ENCODE results near the gene EFNB1. TPM values are rescaled to one million over a fixed set of nuclear protein-coding genes. Genes with fewer than 3 reads are reported as not detected.

EFNB1 gene
- total RNA-seq, 2 donors from 2014 or later, result 23.7 to 42.4 TPM

DNA sequence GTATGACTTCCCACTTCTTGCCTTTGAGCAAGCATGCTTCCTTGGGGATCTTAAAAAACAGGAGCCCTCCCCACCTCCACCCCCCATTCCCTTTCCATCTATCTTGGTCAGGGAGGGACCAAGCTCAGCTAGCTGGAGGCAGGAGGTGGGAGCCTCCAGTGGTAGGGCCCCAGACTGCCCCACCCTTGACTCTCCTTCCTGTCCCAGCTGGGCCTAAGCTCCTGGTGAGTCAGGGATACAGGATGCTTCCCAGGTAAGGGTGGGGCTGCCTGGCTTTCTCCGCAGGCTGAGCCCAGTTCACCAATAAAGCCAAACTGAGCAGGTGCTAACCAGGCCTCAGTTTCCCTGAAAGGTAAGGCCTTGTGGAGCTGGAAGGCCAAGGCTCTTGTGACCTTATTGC lies 15.2 kb downstream of the EFNB1 start:
- Histone ChIP-seq H3K4me3 (no peak overlapping the region), H3K4me1 (peaks cover 0 to 13% of the 10 kb centered on the region in 2 donors), H3K27ac (no peak overlapping the region), H3K36me3 (peaks cover 27% of the 10 kb centered on the region), H3K27me3 (no peaks in the 10 kb centered on the region), H3K9me3 (no peaks in the 10 kb centered on the region)
- TF ChIP-seq, protein P1, sequence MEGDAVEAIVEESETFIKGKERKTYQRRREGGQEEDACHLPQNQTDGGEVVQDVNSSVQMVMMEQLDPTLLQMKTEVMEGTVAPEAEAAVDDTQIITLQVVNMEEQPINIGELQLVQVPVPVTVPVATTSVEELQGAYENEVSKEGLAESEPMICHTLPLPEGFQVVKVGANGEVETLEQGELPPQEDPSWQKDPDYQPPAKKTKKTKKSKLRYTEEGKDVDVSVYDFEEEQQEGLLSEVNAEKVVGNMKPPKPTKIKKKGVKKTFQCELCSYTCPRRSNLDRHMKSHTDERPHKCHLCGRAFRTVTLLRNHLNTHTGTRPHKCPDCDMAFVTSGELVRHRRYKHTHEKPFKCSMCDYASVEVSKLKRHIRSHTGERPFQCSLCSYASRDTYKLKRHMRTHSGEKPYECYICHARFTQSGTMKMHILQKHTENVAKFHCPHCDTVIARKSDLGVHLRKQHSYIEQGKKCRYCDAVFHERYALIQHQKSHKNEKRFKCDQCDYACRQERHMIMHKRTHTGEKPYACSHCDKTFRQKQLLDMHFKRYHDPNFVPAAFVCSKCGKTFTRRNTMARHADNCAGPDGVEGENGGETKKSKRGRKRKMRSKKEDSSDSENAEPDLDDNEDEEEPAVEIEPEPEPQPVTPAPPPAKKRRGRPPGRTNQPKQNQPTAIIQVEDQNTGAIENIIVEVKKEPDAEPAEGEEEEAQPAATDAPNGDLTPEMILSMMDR (IDR thresholded peaks at IDR 0.05), result no peak
- no peak for DNase-seq (ENCODE audit: low spot score)

DNA sequence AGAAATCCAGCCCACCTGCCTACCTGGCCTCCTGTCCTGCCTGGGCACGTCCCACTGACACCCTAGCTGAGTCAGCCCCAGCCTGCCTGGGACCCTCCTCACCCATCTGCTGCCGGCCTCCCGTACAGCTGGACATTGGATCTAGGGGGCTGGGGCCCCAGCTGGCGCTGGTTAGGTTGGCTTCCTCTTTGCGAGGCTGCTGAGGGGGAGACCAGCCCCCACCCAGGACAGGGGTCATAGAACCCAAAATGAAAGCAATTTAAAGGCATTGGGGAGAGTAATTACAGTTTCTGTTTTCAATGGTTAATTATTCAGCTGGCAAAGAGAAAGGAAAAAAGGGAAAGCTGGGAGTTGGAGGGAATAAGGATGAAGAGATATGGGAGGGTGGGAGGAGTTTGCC lies 15.8 kb downstream of the EFNB1 start:
- H3K4me3 ChIP-seq, result no peak overlapping the region
- H3K27ac ChIP-seq, result no peak overlapping the region
- H3K4me1 ChIP-seq, result peaks cover 0 to 13% of the 10 kb centered on the region in 2 donors
- H3K36me3 ChIP-seq, result peaks cover 21% of the 10 kb centered on the region
- DNase-seq (ENCODE audit: low spot score), result no peak
- TF ChIP-seq, protein P1 (IDR thresholded peaks at IDR 0.05), result no peak
- no peaks in the 10 kb centered on the region for H3K27me3 ChIP-seq
- no peaks in the 10 kb centered on the region for H3K9me3 ChIP-seq

DNA sequence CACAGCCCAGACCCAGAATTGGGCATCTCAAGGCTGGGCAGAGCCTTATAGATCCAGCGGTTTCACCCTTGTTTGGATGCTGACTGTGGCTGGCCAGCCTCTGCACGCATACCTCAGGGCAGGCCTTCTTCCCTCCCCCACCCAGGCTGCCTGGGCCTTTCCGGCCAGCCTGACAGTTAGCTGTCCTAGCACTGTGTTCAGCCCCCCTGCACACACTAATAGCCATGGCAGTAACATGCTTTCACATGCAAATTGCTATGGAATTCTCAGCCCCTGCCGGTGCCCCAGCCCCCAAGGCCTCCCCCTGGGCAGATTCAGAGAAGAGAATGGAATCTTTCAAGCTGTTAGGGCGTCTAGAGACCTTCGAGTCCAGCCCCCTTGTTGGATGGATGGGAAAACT lies 17.7 kb downstream of the EFNB1 start:
- DNase-seq (ENCODE audit: low spot score), result no peak
- H3K4me1 ChIP-seq, result peaks cover 0 to 9% of the 10 kb centered on the region in 2 donors
- H3K4me3 ChIP-seq, result no peak overlapping the region
- peaks cover 1% of the 10 kb centered on the region for H3K36me3 ChIP-seq
- no peak overlapping the region for H3K27ac ChIP-seq
- TF ChIP-seq, protein P1 (IDR thresholded peaks at IDR 0.05), result no peak
- no peaks in the 10 kb centered on the region for H3K27me3 ChIP-seq
- no peaks in the 10 kb centered on the region for H3K9me3 ChIP-seq

DNA sequence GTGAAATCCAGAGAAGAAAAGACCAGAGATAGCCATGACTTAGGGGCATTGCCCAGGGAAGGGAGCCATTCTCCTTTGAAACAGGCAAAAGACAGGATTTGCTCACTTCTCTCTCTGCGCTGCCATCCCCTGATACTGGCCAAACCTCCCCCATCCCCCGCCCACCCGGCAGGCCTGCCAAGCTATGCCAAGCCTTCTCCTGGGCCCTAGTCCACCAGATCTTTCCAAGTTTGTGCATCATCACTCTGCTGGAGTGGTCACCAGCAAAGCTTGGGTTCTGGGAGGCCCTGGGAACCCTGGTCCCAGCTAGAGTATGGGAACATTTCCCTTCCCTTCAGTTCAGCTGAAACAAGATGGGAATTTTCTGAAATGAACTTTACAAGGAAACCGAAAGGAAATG lies 18.4 kb downstream of the EFNB1 start:
- no peaks in the 10 kb centered on the region for H3K9me3 ChIP-seq
- TF ChIP-seq, protein P1 (IDR thresholded peaks at IDR 0.05), result no peak
- DNase-seq (ENCODE audit: low spot score), result no peak
- H3K27me3 ChIP-seq, result no peaks in the 10 kb centered on the region
- H3K36me3 ChIP-seq, result no peaks in the 10 kb centered on the region
- no peak overlapping the region for H3K4me3 ChIP-seq
- peaks cover 0 to 5% of the 10 kb centered on the region in 2 donors for H3K4me1 ChIP-seq
- no peak overlapping the region for H3K27ac ChIP-seq

DNA sequence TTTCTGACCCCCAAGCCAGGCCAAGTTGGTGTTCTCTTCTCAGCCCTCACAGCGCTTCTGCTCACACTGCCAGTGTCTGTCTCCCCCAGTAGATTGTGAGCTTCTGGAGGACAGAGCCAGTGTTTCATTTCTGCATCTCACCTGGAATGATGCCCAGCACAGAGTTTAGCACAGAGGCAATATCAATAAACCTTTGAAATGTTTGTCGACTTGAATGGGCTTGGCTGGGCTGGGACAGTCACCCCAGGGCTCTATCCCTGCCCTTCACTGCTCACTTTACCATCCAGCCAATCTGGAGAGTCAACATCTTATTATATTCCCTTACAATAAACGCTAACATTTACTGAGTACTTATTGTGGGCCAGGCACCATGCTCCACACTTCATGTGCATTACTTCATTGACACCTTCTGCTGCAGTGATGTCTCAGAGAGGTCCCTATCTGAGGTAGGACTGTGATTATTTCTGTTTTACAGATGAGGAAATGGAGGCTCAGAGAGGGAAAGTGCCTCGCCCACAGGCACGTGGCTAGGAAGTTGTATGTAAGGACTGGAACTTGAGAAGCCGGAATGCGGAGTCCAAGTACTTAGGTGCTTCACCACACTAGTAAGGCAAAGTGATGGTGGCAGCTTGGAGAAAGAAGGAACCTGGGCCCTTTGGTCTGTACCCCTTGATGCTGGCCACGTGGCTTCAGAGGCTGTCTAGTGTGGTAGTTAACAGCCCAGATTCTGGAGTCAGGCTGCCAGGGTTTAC lies 19.5 kb downstream of the EFNB1 start:
- Histone ChIP-seq H3K9me3 (no peaks in the 10 kb centered on the region), H3K36me3 (no peaks in the 10 kb centered on the region), H3K27ac (no peak overlapping the region), H3K4me3 (no peak overlapping the region), H3K4me1 (no peaks in the 10 kb centered on the region), H3K27me3 (no peaks in the 10 kb centered on the region)
- TF ChIP-seq, protein P1 (IDR thresholded peaks at IDR 0.05), result no peak
- DNase-seq (ENCODE audit: low spot score), result no peak

DNA sequence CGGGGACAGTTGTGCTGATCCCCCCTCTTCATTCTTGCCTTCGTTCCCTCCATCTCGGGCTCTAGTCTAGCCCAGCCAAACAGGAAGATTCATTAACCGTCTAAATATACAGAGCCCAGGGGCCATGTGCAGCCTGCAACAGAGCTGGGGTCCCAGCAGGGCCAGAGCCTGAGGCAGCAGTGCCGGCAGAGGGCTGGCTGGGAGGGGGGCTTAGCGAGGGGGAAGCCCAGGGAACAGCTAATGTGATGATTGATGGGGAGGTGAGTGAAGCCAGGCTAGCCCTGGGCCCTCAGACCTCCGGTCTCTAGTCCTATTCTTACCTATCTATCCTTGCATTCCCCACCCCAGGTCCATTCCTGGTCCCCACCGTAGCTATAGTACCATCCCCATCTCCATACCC lies 22.3 kb downstream of the EFNB1 start:
- H3K4me3 ChIP-seq, result no peak overlapping the region
- H3K36me3 ChIP-seq, result no peaks in the 10 kb centered on the region
- DNase-seq (ENCODE audit: low spot score), result no peak
- no peaks in the 10 kb centered on the region for H3K27me3 ChIP-seq
- H3K4me1 ChIP-seq, result no peaks in the 10 kb centered on the region
- H3K9me3 ChIP-seq, result no peaks in the 10 kb centered on the region
- H3K27ac ChIP-seq, result no peak overlapping the region
- TF ChIP-seq, protein P1 (IDR thresholded peaks at IDR 0.05), result no peak
